ENCODE measurements around the gene TRAPPC2L.

DNA sequence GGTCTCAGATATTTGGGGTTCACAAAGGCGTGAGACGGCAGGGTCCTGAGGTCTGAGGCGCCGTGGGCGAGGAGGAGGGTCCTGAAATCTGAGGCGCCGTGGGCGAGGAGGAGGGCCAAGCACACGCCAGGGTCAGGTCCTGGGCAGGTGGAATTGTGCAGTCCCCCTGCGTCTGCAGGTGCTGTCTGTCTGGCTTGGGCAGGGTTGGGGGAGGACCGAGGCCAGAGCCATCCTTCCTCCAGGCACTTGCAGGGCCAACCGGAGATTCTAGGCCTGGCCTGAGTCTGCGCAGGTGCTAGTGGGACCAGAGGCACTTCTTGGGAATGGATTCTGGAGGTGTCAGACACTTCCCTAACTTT lies 42.8 kb upstream of the TRAPPC2L start:
- TF ChIP-seq, protein P1, sequence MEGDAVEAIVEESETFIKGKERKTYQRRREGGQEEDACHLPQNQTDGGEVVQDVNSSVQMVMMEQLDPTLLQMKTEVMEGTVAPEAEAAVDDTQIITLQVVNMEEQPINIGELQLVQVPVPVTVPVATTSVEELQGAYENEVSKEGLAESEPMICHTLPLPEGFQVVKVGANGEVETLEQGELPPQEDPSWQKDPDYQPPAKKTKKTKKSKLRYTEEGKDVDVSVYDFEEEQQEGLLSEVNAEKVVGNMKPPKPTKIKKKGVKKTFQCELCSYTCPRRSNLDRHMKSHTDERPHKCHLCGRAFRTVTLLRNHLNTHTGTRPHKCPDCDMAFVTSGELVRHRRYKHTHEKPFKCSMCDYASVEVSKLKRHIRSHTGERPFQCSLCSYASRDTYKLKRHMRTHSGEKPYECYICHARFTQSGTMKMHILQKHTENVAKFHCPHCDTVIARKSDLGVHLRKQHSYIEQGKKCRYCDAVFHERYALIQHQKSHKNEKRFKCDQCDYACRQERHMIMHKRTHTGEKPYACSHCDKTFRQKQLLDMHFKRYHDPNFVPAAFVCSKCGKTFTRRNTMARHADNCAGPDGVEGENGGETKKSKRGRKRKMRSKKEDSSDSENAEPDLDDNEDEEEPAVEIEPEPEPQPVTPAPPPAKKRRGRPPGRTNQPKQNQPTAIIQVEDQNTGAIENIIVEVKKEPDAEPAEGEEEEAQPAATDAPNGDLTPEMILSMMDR (IDR thresholded peaks at IDR 0.05), result no peak
- no peak for TF ChIP-seq POLR2A (IDR thresholded peaks at IDR 0.05)

Measured in heart left ventricle (tissue), 13 donors.